Measurements from ENCODE around the gene ARFGAP1. TPM values are rescaled to one million over a fixed set of nuclear protein-coding genes. Genes with fewer than 3 reads are reported as not detected.

The ARFGAP1 gene
- polyA plus RNA-seq (ENCODE audit: insufficient read length in 4 of 4), result 10 to 100 TPM; 62.3 to 77.0 (median 67.9) TPM

- DNase-seq (ENCODE audit: low read depth in 4 of 4, low spot score in 3 of 4), result peak; percentile 86 to 91 (median 88)
Measured at GRCh38 chr20:63272105-63273058, at the start of gene ARFGAP1. Gene ARFGAP1, plus strand, starts transcription at chr20:63272813. Its CDS starts 2,768 bp downstream, at chr20:63275581.

GRCh38 chr20:63223121-63223825 is 49.3 kb upstream of the ARFGAP1 start:
- no peak for DNase-seq (ENCODE audit: low read depth in 4 of 4, low spot score in 3 of 4)

- DNase-seq (ENCODE audit: low read depth in 4 of 4, low spot score in 3 of 4), result no peak
Measured at GRCh38 chr20:63223826-63224207, 48.8 kb upstream of the ARFGAP1 start.

- DNase-seq (ENCODE audit: low read depth in 4 of 4, low spot score in 3 of 4), result no peak
Measured at GRCh38 chr20:63224412-63225081, 48.1 kb upstream of the ARFGAP1 start.

- DNase-seq (ENCODE audit: low read depth in 4 of 4, low spot score in 3 of 4), result no peak
Measured at GRCh38 chr20:63225082-63225454, 47.5 kb upstream of the ARFGAP1 start.

DNA sequence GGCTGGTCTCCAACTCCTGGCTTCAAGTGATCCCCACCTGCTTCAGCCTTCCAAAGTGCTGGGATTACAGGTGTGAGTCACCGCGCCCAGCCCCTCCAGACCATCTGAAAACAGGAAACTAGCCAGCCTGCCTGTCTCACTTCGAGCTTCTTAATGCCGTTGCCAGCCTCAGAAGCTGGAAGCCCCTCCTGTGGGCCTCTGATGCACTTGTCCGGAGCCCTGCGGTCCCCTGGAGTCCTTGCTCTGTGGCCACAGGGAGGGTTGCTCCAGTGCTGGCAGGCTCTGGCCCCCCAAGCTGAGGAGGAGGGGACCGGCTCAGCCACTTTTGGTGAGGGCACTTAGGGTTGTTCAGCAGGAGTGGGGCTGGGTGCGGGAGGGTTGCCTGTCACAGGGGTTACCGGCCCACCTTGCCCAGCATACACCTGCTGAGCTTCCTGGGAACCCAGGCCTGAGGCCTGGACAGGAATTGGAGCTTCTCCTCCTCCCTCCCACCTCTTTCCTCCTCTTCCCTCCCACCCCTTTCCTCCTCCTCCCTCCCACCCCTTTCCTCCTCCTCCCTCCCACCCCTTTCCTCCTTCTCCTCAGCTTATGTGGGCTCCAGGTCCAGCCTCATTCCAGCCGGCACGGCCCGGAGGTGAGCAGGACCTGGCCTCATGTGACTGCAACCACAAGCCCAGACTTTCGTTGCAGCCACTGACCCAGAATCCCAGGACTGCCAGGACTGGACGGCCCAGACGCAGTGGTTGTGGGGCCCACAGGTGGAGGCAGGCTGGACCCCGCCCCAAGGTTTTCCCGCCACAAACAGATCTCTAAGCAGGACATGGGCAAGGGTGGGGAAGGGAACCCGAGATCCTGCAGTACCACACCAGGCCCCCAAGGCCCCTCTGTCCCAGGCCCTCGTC is 46.3 kb upstream of the ARFGAP1 start:
- no peak for DNase-seq (ENCODE audit: low read depth in 4 of 4, low spot score in 3 of 4)

- no peak for DNase-seq (ENCODE audit: low read depth in 4 of 4, low spot score in 3 of 4)
Measured at GRCh38 chr20:63227260-63227659, 45.4 kb upstream of the ARFGAP1 start.

- no peak for DNase-seq (ENCODE audit: low read depth in 4 of 4, low spot score in 3 of 4)
Measured at GRCh38 chr20:63228806-63229205, 43.8 kb upstream of the ARFGAP1 start.

DNA sequence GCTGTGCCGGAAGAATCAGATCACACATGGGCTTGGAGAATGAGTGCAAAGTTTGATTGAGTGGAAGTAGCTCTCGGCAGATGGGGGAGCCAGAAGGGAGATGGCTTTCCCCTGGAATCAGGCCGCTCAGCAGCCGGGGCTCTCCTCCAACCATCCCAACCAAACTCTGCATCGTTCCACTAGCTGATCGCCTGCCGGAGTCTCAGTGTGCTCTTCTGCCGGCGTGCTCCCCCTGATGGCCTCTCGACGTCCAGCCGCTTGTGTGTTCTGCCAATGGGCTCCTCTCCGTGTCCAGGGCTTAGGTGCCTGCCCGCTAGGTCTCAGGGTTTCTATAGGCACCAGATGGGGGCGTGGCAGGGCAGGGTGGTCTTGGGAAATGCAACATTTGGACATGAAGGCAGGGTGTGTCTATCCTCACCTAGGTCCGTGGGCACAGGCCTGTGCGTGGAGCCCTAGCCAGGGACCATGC is 41.8 kb upstream of the ARFGAP1 start:
- no peak for DNase-seq (ENCODE audit: low read depth in 4 of 4, low spot score in 3 of 4)

DNA sequence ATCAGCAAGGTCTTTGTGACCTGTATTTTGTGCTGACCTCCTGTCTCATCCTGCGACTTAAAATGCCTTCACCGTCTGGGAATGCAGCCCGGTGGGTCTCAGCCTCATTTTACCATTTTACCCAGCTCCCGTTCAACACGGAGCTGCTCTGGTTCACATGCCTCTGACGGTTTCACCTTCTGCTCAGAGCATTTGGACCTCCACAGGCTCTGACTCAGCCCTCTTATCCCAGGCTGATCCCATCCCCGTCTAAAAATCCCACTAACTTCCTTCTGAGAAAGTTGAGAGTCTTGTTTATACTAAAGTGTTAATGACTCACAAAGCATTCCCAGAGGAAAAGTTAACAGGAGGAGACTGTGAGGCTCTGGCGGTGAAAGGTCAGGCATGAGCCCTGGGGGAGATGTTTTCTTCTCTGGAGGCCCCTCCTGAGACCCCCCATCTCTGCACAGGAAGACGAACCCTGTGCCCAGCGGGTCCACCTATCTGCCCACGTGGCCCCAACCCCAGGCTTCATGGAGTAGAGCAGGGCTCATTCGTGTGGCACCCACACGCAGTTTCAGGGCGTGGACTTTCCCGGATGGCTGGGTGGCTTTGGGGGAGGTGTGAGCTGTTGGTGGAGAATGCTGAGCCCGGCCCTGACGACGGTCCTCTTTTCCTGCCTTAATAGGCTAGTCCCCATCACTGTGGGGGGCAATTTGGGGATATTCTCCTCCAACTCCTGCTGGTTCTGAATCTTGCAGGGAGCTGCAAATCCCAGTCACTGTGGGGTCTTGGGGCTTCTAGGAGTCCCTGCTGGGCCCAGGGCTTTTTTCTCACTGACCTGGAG is 40.2 kb upstream of the ARFGAP1 start:
- no peak for DNase-seq (ENCODE audit: low read depth in 4 of 4, low spot score in 3 of 4)

GRCh38 chr20:63233061-63233344 is 39.6 kb upstream of the ARFGAP1 start:
- no peak for DNase-seq (ENCODE audit: low read depth in 4 of 4, low spot score in 3 of 4)

GRCh38 chr20:63233924-63234323 is 38.7 kb upstream of the ARFGAP1 start:
- DNase-seq (ENCODE audit: low read depth in 4 of 4, low spot score in 3 of 4), result no peak

DNA sequence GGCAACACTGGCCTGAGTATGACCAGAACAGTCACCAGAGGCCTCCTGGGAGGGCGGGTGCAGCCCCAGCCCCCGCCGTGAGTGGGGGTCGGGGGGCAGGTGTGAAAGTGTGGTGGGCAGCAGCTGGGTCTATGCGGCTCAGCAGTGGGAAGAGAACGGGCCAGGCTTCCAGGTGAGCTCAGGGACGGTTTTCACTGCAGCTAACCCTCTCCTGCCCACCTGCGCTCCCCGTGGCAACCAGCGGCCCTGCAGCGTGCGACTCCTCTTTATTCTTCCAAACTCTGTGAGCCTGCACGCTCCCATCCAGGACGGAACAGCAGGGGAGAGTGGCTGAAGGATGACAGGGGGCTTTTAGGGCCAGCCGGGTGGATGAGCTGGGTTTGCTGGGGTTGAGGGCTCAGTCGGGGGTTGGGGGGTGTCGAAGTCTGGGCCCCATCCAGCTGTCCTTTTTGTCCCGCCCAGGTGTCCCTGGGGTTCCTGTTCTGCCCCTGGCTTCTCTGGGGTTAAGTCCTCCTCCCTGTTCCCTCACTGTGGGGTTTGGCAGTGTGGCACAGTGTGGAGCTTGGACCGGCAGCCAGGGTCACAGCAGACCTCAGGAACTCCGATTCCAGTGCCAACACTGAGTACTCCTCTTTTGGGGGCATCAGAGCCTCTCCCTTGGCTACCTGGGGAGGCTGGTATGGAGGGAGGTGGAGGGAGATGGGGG is 37.8 kb upstream of the ARFGAP1 start:
- DNase-seq (ENCODE audit: low read depth in 4 of 4, low spot score in 3 of 4), result no peak

DNA sequence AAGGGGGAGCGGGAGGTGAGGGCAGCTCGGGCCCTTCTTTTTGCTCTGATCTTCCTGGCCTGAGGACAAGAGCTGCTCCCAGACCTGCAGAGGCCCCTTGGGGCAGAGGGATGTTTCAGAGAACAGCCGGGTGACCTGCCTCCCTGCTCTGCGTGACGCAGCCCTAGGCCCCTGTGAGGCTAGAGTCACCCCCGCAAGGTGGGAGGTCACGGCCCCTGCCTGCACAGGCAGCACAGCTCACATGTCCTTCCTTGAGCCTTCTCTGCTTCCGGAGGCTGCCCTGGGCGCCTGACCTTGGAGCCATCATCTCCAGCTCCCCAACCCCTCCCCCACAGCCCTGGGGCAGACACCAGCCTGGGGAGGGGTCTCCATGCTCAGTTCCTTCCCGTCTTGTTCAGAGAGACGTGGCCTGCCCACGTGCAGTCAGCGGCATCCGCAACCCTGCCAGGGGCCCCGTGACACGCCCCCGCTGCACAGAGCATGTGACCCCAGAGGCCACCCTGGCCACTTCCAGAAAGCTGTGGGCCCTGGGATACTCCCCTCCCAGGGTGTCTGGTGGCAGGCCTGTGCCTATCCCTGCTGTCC is 37.1 kb upstream of the ARFGAP1 start, which contains the start of gene BIRC7:
Gene BIRC7, plus strand, starts transcription at position 507 of the 585 bp plus-strand sequence. CDS start 192 bp downstream, outside the sequence.
- no peak for DNase-seq (ENCODE audit: low read depth in 4 of 4, low spot score in 3 of 4)

GRCh38 chr20:63236116-63236837 is 36.3 kb upstream of the ARFGAP1 start:
- DNase-seq (ENCODE audit: low read depth in 4 of 4, low spot score in 3 of 4), result no peak

GRCh38 chr20:63238031-63238430 is 34.6 kb upstream of the ARFGAP1 start:
- DNase-seq (ENCODE audit: low read depth in 4 of 4, low spot score in 3 of 4), result no peak

- DNase-seq (ENCODE audit: low read depth in 4 of 4, low spot score in 3 of 4), result no peak
Measured at GRCh38 chr20:63238514-63239125, 34.0 kb upstream of the ARFGAP1 start.

All from right renal pelvis (tissue), 4 donors.